ENCODE results near the gene ZNF750. TPM values are rescaled to one million over a fixed set of nuclear protein-coding genes. Genes with fewer than 3 reads are reported as not detected.

The ZNF750 gene
- total and polyA plus RNA-seq, 4 donors = 0.11 to 0.66 TPM; not detected in 2

DNA sequence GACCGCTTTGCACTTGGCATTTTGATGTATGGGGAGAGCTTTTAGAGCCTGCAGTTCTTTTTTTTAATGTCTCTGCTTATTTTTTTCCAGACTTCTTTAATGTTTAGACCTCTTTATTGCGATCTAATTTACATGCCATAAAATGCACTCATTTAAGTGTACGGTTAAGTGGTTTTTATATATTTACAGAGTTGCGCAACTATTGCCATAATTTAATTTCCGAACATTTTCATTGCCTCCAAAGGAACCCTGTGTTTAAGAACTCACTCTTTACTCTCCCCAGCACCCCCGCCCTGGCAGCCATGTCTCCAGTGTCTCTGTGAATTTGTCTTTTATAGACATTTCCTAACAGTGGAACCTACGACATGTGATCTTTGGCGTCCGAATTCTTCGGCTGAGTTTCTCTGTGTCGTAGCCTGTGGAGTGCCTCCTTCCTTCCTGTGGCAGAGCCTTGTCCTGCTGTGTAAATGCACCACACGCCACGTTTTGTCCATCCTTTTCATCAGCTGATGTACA lies 24.0 kb downstream of the ZNF750 start:
- DNase-seq (ENCODE audit: low read depth in 4 of 6, low spot score in 6 of 6) = peak in 1 of 6 donors; percentile 9
- Histone ChIP-seq H3K9me3 (ENCODE audit: control insufficient read depth, insufficient read depth, low read length) (peaks cover 9% of the 10 kb centered on the region), H3K36me3 (ENCODE audit: control insufficient read depth, insufficient read depth, low read length) (peaks cover 80% of the 10 kb centered on the region), H3K4me1 (ENCODE audit: control insufficient read depth, insufficient read depth, low read length) (no peaks in the 10 kb centered on the region), H3K27ac (ENCODE audit: low read depth, low read length) (no peak overlapping the region), H3K4me3 (ENCODE audit: low read depth, low read length) (no peak overlapping the region), H3K27me3 (ENCODE audit: control insufficient read depth, insufficient read depth, low read length) (no peaks in the 10 kb centered on the region)
- 88% methylated on average over 8 of the region's 13 CpGs for WGBS (ENCODE audit: insufficient coverage)

DNA sequence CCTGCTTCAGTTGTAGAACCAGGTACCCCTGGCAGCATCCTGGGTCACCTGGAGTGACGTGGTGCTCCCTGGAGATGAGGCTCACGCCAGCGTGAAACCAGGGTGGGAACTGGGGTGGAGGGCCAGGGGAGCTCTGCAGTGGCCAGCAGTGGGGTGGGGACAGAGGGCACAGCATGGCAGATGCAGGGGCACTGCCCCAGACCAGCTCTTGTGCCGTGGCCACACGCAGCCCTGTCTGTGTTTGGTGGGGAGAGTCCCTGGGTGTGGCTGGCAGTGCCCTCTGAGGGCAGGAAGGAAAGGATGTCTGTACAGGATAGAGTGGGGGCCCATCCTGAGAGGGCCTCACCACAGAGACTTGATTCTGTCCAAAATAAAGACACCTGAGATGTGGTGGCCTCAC lies 24.5 kb downstream of the ZNF750 start:
- 92% methylated on average over 5 of the region's 5 CpGs for WGBS (ENCODE audit: insufficient coverage)
- no peak overlapping the region for H3K4me3 ChIP-seq (ENCODE audit: low read depth, low read length)
- peaks cover 6% of the 10 kb centered on the region for H3K9me3 ChIP-seq (ENCODE audit: control insufficient read depth, insufficient read depth, low read length)
- H3K27ac ChIP-seq (ENCODE audit: low read depth, low read length) = no peak overlapping the region
- no peaks in the 10 kb centered on the region for H3K27me3 ChIP-seq (ENCODE audit: control insufficient read depth, insufficient read depth, low read length)
- H3K4me1 ChIP-seq (ENCODE audit: control insufficient read depth, insufficient read depth, low read length) = no peaks in the 10 kb centered on the region
- DNase-seq (ENCODE audit: low read depth in 4 of 6, low spot score in 6 of 6) = no peak
- H3K36me3 ChIP-seq (ENCODE audit: control insufficient read depth, insufficient read depth, low read length) = peaks cover 85% of the 10 kb centered on the region

DNA sequence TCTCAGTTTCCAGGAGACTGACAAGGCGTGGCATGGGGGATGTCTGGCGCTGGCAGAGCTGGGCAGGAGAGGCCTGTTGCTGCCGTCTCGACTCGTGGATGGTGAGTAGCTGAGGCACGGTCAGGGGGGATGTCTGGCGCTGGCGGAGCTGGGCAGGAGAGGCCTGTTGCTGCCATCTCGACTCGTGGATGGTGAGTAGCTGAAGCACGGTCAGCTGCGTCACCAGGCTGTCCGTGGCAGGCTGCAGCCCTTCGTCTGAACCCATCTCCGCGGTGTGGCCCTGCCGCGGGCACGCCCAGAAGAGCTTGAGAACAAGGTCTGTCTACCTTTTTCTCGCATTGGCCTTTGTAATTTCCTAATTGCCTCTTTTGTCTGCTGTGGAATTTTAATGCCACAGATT lies 25.0 kb downstream of the ZNF750 start:
- Histone ChIP-seq H3K36me3 (ENCODE audit: control insufficient read depth, insufficient read depth, low read length) (peaks cover 89% of the 10 kb centered on the region), H3K9me3 (ENCODE audit: control insufficient read depth, insufficient read depth, low read length) (peaks cover 3% of the 10 kb centered on the region), H3K4me1 (ENCODE audit: control insufficient read depth, insufficient read depth, low read length) (no peaks in the 10 kb centered on the region), H3K4me3 (ENCODE audit: low read depth, low read length) (no peak overlapping the region), H3K27ac (ENCODE audit: low read depth, low read length) (no peak overlapping the region), H3K27me3 (ENCODE audit: control insufficient read depth, insufficient read depth, low read length) (no peaks in the 10 kb centered on the region)
- DNase-seq (ENCODE audit: low read depth in 4 of 6, low spot score in 6 of 6) = no peak
- 98% methylated on average over 20 of the region's 20 CpGs for WGBS (ENCODE audit: insufficient coverage)

DNA sequence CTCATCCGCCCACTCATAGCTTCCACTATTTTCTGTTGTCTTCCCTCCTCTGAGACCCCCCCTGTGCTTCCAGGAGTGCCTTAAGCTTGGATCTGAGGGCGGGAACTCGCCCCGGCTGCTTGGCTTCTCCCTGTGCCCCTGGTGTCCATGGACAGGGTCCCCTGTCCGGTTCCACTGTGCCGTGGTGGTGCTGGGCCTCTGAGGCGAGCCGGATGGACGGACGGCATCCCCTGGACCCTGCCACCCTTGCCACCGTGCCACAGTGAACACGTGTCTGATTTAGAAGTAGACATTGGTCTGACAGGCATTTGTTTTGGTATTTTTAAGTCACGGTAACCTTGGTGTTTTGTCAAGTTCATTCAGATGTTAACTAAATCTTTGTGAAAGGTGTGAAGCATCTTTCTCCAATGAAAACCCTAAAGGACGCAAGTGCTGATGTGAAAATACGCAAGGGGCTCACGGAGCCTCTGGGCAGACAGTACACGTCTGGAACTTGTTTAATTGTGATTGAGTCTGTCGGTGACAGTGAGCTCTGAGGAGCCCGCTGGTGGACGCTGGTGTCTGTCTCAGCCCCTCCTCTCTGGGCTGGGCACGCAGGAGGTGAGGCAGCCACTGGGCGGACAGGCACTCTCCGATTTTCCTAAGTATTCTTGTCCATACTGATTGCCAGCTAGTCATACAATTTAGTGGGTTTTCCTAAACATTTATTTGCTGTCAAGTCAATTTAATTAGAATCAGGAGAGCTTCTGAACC lies 26.3 kb downstream of the ZNF750 start:
- H3K36me3 ChIP-seq (ENCODE audit: control insufficient read depth, insufficient read depth, low read length) = peaks cover 88% of the 10 kb centered on the region
- no peaks in the 10 kb centered on the region for H3K27me3 ChIP-seq (ENCODE audit: control insufficient read depth, insufficient read depth, low read length)
- DNase-seq (ENCODE audit: low read depth in 4 of 6, low spot score in 6 of 6) = no peak
- H3K4me1 ChIP-seq (ENCODE audit: control insufficient read depth, insufficient read depth, low read length) = no peaks in the 10 kb centered on the region
- 92% methylated on average over 20 of the region's 23 CpGs for WGBS (ENCODE audit: insufficient coverage)
- H3K27ac ChIP-seq (ENCODE audit: low read depth, low read length) = no peak overlapping the region
- H3K4me3 ChIP-seq (ENCODE audit: low read depth, low read length) = no peak overlapping the region
- no peaks in the 10 kb centered on the region for H3K9me3 ChIP-seq (ENCODE audit: control insufficient read depth, insufficient read depth, low read length)

DNA sequence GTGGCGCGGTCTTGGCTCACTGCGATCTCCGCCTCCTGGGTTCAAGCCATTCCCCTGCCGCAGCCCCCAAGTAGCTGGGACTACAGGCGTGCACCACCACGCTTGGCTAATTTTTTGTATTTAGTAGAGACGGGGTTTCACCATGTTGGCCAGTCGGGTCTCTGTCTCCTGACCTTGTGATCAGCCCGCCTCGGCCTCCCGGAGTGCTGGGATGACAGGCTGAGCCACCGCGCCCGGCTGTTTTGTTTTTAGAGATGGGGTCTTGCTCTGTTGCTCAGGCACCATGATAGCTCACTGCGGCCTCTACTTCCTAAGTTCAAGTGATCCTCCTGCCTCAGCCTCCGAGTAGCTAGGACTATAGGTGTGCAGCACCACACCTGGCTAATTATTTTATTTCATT lies 27.2 kb downstream of the ZNF750 start:
- no peaks in the 10 kb centered on the region for H3K9me3 ChIP-seq (ENCODE audit: control insufficient read depth, insufficient read depth, low read length)
- no peaks in the 10 kb centered on the region for H3K27me3 ChIP-seq (ENCODE audit: control insufficient read depth, insufficient read depth, low read length)
- peaks cover 88% of the 10 kb centered on the region for H3K36me3 ChIP-seq (ENCODE audit: control insufficient read depth, insufficient read depth, low read length)
- DNase-seq (ENCODE audit: low read depth in 4 of 6, low spot score in 6 of 6) = no peak
- no peak overlapping the region for H3K27ac ChIP-seq (ENCODE audit: low read depth, low read length)
- 100% methylated on average over 16 of the region's 17 CpGs for WGBS (ENCODE audit: insufficient coverage)
- no peak overlapping the region for H3K4me3 ChIP-seq (ENCODE audit: low read depth, low read length)
- no peaks in the 10 kb centered on the region for H3K4me1 ChIP-seq (ENCODE audit: control insufficient read depth, insufficient read depth, low read length)

DNA sequence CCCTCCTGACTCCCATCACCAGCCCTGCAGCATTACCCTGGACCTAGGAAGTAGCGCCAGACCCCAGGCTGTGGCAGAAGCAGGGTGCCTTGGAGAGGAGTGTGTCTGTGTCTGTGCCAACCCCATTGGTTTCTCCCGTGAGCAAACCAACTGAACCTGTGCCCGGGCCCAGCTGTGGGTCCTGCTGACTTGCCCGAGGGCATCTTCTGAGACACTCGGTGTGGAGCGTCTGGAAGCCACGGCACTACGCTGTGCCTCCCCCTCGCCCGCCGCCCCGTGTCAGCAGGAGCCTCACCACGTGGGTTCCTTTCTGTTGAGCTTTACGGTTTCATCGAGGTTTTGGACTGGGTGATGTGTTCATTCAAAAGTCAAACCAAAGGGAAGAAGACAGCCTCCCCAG lies 27.8 kb downstream of the ZNF750 start:
- WGBS (ENCODE audit: insufficient coverage) = 80% methylated on average over 8 of the region's 15 CpGs
- Histone ChIP-seq H3K9me3 (ENCODE audit: control insufficient read depth, insufficient read depth, low read length) (no peaks in the 10 kb centered on the region), H3K36me3 (ENCODE audit: control insufficient read depth, insufficient read depth, low read length) (peaks cover 88% of the 10 kb centered on the region), H3K27me3 (ENCODE audit: control insufficient read depth, insufficient read depth, low read length) (no peaks in the 10 kb centered on the region), H3K4me1 (ENCODE audit: control insufficient read depth, insufficient read depth, low read length) (no peaks in the 10 kb centered on the region), H3K4me3 (ENCODE audit: low read depth, low read length) (no peak overlapping the region), H3K27ac (ENCODE audit: low read depth, low read length) (no peak overlapping the region)
- DNase-seq (ENCODE audit: low read depth in 4 of 6, low spot score in 6 of 6) = no peak

DNA sequence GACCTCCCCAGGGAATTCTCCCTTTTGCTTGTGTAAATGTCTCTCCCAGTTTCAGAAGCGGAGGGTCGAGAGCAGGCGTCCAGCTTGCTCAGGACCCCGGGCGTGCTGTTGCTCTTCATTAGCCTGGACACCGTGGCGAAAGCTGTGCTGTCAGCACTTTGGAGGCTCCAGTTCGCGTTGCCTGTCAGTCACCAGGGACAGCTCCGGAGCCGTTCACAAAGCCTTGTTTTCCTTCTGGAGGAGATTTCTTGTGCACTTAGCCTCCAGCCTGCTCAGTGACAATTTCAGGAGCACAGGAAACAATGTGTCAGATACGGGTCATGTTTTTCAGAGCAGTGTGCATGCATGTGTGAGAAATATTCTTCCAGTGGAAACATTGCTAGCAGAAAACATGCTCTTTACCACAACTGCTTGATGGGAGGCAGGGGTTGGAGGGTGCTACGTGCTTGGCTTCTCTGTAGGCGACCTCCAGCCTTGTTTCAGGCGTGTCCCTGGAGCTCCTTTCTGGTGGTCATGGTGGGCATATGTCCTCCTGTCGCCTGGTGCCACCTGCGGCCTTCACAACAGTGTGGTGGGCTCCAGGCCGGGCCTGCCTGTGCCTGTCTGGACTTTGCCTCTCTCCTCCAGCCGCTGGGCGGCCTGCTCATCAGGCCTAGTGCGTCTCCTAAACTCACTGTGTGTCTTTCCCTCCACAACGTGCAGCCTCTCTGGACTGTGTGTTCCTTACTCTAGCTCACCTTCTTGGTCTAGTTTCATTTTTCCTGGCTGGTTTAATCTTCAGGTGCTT lies 29.0 kb downstream of the ZNF750 start:
- DNase-seq (ENCODE audit: low read depth in 4 of 6, low spot score in 6 of 6) = no peak
- H3K4me1 ChIP-seq (ENCODE audit: control insufficient read depth, insufficient read depth, low read length) = no peaks in the 10 kb centered on the region
- 85% methylated on average over 22 of the region's 22 CpGs for WGBS (ENCODE audit: insufficient coverage)
- H3K9me3 ChIP-seq (ENCODE audit: control insufficient read depth, insufficient read depth, low read length) = no peaks in the 10 kb centered on the region
- no peaks in the 10 kb centered on the region for H3K27me3 ChIP-seq (ENCODE audit: control insufficient read depth, insufficient read depth, low read length)
- peaks cover 90% of the 10 kb centered on the region for H3K36me3 ChIP-seq (ENCODE audit: control insufficient read depth, insufficient read depth, low read length)
- no peak overlapping the region for H3K4me3 ChIP-seq (ENCODE audit: low read depth, low read length)
- H3K27ac ChIP-seq (ENCODE audit: low read depth, low read length) = no peak overlapping the region

DNA sequence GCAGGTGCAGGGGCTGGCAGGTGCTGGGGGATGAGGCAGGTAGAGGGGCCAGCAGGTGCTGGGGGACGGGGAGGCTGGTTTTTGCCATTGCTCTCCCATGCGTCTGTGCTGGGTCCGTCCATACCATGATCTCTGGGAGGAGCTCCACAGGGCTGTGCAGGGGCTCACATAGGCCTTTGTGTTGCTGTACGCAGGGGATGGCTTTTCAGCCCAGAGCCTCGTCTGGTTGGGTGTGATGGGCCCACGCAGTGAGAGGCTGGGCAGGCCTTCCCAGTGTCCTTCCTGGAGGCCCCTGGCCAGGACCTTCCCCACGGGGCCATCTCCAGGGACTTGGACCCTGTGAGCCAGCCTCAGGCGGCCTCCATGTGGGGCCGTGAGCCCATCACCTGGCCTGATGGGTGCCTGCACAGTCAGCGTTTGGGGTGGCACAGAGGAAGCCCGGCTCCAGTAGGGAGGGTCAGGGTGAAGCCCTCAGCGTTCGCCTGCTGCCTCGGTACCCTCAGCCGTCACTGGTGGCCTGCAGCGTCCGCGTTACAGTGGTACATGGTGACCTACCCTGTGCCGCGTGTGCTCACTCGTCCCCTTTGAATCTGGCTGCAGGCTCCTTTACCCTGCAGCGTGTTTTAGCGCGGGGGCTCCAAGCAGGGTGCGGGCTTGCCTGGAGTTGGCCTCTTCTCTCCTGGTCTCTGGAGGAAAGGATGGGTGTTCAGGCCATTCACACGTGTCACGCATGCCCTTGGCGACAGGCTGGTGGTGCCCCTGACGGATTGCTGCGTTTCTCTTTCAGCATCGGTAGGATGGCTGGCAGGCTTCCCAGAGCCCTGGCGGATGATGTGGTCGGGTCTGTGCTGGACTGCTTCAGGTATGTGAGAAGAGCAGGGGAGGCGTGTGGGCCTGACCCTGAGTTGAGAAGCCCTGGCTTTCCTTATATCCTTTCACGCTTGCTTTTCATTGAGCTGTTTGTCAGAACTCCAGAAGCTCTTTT lies 30.6 kb downstream of the ZNF750 start:
- Histone ChIP-seq H3K36me3 (ENCODE audit: control insufficient read depth, insufficient read depth, low read length) (peaks cover 92% of the 10 kb centered on the region), H3K27ac (ENCODE audit: low read depth, low read length) (no peak overlapping the region), H3K27me3 (ENCODE audit: control insufficient read depth, insufficient read depth, low read length) (no peaks in the 10 kb centered on the region), H3K4me1 (ENCODE audit: control insufficient read depth, insufficient read depth, low read length) (peaks cover 8% of the 10 kb centered on the region), H3K9me3 (ENCODE audit: control insufficient read depth, insufficient read depth, low read length) (no peaks in the 10 kb centered on the region), H3K4me3 (ENCODE audit: low read depth, low read length) (no peak overlapping the region)
- peak in 1 of 6 donors; percentile 56 for DNase-seq (ENCODE audit: low read depth in 4 of 6, low spot score in 6 of 6)
- WGBS (ENCODE audit: insufficient coverage) = 76% methylated on average over 33 of the region's 35 CpGs

DNA sequence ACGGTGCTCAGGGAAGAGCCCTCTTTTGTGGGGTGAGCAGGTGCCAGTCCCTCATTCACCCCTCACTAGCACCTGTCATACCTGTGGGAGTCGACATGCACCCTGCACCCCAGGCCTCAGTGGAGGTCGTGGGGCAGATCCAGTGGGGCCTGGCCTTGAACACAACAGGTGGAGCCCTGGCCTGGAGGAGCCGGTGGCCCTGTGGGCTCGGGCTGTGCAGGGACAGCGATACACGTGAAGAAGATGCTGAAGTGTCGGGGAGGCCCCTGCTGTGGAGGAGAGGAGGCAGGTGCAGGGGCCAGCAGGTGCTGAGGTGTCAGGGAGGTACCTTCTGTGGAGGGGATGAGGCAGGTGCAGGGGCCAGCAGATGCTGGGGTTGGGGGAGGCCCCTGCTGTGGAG lies 31.8 kb downstream of the ZNF750 start:
- Histone ChIP-seq H3K27ac (ENCODE audit: low read depth, low read length) (no peak overlapping the region), H3K36me3 (ENCODE audit: control insufficient read depth, insufficient read depth, low read length) (peaks cover 92% of the 10 kb centered on the region), H3K4me1 (ENCODE audit: control insufficient read depth, insufficient read depth, low read length) (peaks cover 9% of the 10 kb centered on the region), H3K4me3 (ENCODE audit: low read depth, low read length) (no peak overlapping the region), H3K9me3 (ENCODE audit: control insufficient read depth, insufficient read depth, low read length) (no peaks in the 10 kb centered on the region), H3K27me3 (ENCODE audit: control insufficient read depth, insufficient read depth, low read length) (no peaks in the 10 kb centered on the region)
- WGBS (ENCODE audit: insufficient coverage) = 96% methylated on average over 6 of the region's 8 CpGs
- DNase-seq (ENCODE audit: low read depth in 4 of 6, low spot score in 6 of 6) = no peak

All from spinal cord (tissue), 10 donors.